ENCODE measurements around the gene WDR45B.

WDR45B gene

GRCh38 chr17:82677353-82677925 lies 29.2 kb upstream of the WDR45B start:
- in situ Hi-C loops (cut with HindIII; ENCODE audit: low sequenced_read_pairs): no loop called here

- in situ Hi-C loops (cut with HindIII; ENCODE audit: low sequenced_read_pairs): no loop called here
Observed at GRCh38 chr17:82675476-82676245, 27.4 kb upstream of the WDR45B start.

- in situ Hi-C loops (cut with HindIII; ENCODE audit: low sequenced_read_pairs): no loop called here
Observed at GRCh38 chr17:82674656-82675475, 26.6 kb upstream of the WDR45B start.

GRCh38 chr17:82670661-82671450 lies 22.6 kb upstream of the WDR45B start:
- in situ Hi-C loops (cut with HindIII; ENCODE audit: low sequenced_read_pairs): no loop called here

GRCh38 chr17:82668631-82669099 lies 20.4 kb upstream of the WDR45B start:
- in situ Hi-C loops (cut with HindIII; ENCODE audit: low sequenced_read_pairs): no loop called here

GRCh38 chr17:82668024-82668630 lies 19.9 kb upstream of the WDR45B start:
- in situ Hi-C loops (cut with HindIII; ENCODE audit: low sequenced_read_pairs): no loop called here

- in situ Hi-C loops (cut with HindIII; ENCODE audit: low sequenced_read_pairs): no loop called here
Observed at GRCh38 chr17:82667668-82668000, 19.4 kb upstream of the WDR45B start.

GRCh38 chr17:82666931-82667667 lies 18.9 kb upstream of the WDR45B start:
- in situ Hi-C loops (cut with HindIII; ENCODE audit: low sequenced_read_pairs): no loop called here

- in situ Hi-C loops (cut with HindIII; ENCODE audit: low sequenced_read_pairs): no loop called here
Observed at GRCh38 chr17:82665891-82666290, 17.6 kb upstream of the WDR45B start.

GRCh38 chr17:82665217-82665616 lies 17.0 kb upstream of the WDR45B start:
- in situ Hi-C loops (cut with HindIII; ENCODE audit: low sequenced_read_pairs): no loop called here

GRCh38 chr17:82664701-82665182 lies 16.5 kb upstream of the WDR45B start:
- in situ Hi-C loops (cut with HindIII; ENCODE audit: low sequenced_read_pairs): no loop called here

GRCh38 chr17:82664276-82664575 lies 16.0 kb upstream of the WDR45B start:
- in situ Hi-C loops (cut with HindIII; ENCODE audit: low sequenced_read_pairs): no loop called here

- in situ Hi-C loops (cut with HindIII; ENCODE audit: low sequenced_read_pairs): no loop called here
Observed at GRCh38 chr17:82663381-82664275, 15.4 kb upstream of the WDR45B start.

- in situ Hi-C loops (cut with HindIII; ENCODE audit: low sequenced_read_pairs): no loop called here
Observed at GRCh38 chr17:82662711-82663261, 14.5 kb upstream of the WDR45B start.

- in situ Hi-C loops (cut with HindIII; ENCODE audit: low sequenced_read_pairs): no loop called here
Observed at GRCh38 chr17:82661717-82662683, 13.8 kb upstream of the WDR45B start.

GRCh38 chr17:82659886-82660285 lies 11.6 kb upstream of the WDR45B start:
- in situ Hi-C loops (cut with HindIII; ENCODE audit: low sequenced_read_pairs): no loop called here

GRCh38 chr17:82658796-82659452 lies 10.7 kb upstream of the WDR45B start:
- in situ Hi-C loops (cut with HindIII; ENCODE audit: low sequenced_read_pairs): no loop called here

All from DLD1 (cell line).